ENCODE results near the gene WASF3. TPM values are rescaled to one million over a fixed set of nuclear protein-coding genes. Genes with fewer than 3 reads are reported as not detected.

WASF3 gene
- 13.0 TPM for total RNA-seq (ENCODE audit: unreplicated experiment)
- long read RNA-seq, partial matches to known transcripts: 0 of 1 reads
- long read RNA-seq, other reads (novel, unspliced or antisense): 1 of 1 reads

- H3K4me3 Mint-ChIP-seq (ENCODE audit: unreplicated experiment): peak within 1 kb of the TSS; percentile 94
- H3K27me3 Mint-ChIP-seq (ENCODE audit: unreplicated experiment): peaks cover 6% of the 10 kb centered on the region
- H3K27ac Mint-ChIP-seq (ENCODE audit: unreplicated experiment): peak within 1 kb of the TSS; percentile 61
- peaks cover 7% of the 10 kb centered on the region for H3K4me1 Mint-ChIP-seq (ENCODE audit: unreplicated experiment)
- H3K36me3 Mint-ChIP-seq (ENCODE audit: low read depth, unreplicated experiment): peaks cover 4% of the 10 kb centered on the region
- no peak for TF ChIP-seq CTCF (IDR thresholded peaks at IDR 0.05; ENCODE audit: unreplicated experiment)
- peak; percentile 96 for DNase-seq (ENCODE audit: low spot score)
- no peaks in the 10 kb centered on the region for H3K9me3 Mint-ChIP-seq (ENCODE audit: unreplicated experiment)
These were observed at the start of gene WASF3 for GRCh38 chr13:26557393-26558073. WASF3 (plus strand) TSS chr13:26557683; CDS start chr13:26642271, 84,588 bp downstream.

- Mint-ChIP-seq H3K27ac (ENCODE audit: unreplicated experiment) (no peak overlapping the region), H3K4me1 (ENCODE audit: unreplicated experiment) (no peaks in the 10 kb centered on the region), H3K36me3 (ENCODE audit: low read depth, unreplicated experiment) (peaks cover 10% of the 10 kb centered on the region), H3K9me3 (ENCODE audit: unreplicated experiment) (peaks cover 14% of the 10 kb centered on the region), H3K27me3 (ENCODE audit: unreplicated experiment) (peaks cover 4% of the 10 kb centered on the region), H3K4me3 (ENCODE audit: unreplicated experiment) (no peak overlapping the region)
- DNase-seq (ENCODE audit: low spot score): no peak
- TF ChIP-seq CTCF (IDR thresholded peaks at IDR 0.05; ENCODE audit: unreplicated experiment): no peak
These were observed 48.6 kb upstream of the WASF3 start for GRCh38 chr13:26508885-26509284.

GRCh38 chr13:26509491-26509890, 48.0 kb upstream of the WASF3 start:
- H3K9me3 Mint-ChIP-seq (ENCODE audit: unreplicated experiment): peaks cover 14% of the 10 kb centered on the region
- no peaks in the 10 kb centered on the region for H3K4me1 Mint-ChIP-seq (ENCODE audit: unreplicated experiment)
- DNase-seq (ENCODE audit: low spot score): no peak
- peaks cover 4% of the 10 kb centered on the region for H3K27me3 Mint-ChIP-seq (ENCODE audit: unreplicated experiment)
- H3K27ac Mint-ChIP-seq (ENCODE audit: unreplicated experiment): no peak overlapping the region
- H3K4me3 Mint-ChIP-seq (ENCODE audit: unreplicated experiment): no peak overlapping the region
- no peak for TF ChIP-seq CTCF (IDR thresholded peaks at IDR 0.05; ENCODE audit: unreplicated experiment)
- H3K36me3 Mint-ChIP-seq (ENCODE audit: low read depth, unreplicated experiment): peaks cover 10% of the 10 kb centered on the region

GRCh38 chr13:26513931-26514330, 43.6 kb upstream of the WASF3 start:
- Mint-ChIP-seq H3K4me3 (ENCODE audit: unreplicated experiment) (no peak overlapping the region), H3K36me3 (ENCODE audit: low read depth, unreplicated experiment) (peaks cover 5% of the 10 kb centered on the region), H3K9me3 (ENCODE audit: unreplicated experiment) (peaks cover 14% of the 10 kb centered on the region), H3K4me1 (ENCODE audit: unreplicated experiment) (peaks cover 6% of the 10 kb centered on the region), H3K27me3 (ENCODE audit: unreplicated experiment) (peaks cover 4% of the 10 kb centered on the region), H3K27ac (ENCODE audit: unreplicated experiment) (no peak overlapping the region)
- DNase-seq (ENCODE audit: low spot score): no peak
- TF ChIP-seq CTCF (IDR thresholded peaks at IDR 0.05; ENCODE audit: unreplicated experiment): no peak

- H3K9me3 Mint-ChIP-seq (ENCODE audit: unreplicated experiment): peaks cover 4% of the 10 kb centered on the region
- peaks cover 5% of the 10 kb centered on the region for H3K36me3 Mint-ChIP-seq (ENCODE audit: low read depth, unreplicated experiment)
- DNase-seq (ENCODE audit: low spot score): no peak
- peaks cover 6% of the 10 kb centered on the region for H3K4me1 Mint-ChIP-seq (ENCODE audit: unreplicated experiment)
- no peak overlapping the region for H3K27ac Mint-ChIP-seq (ENCODE audit: unreplicated experiment)
- peaks cover 4% of the 10 kb centered on the region for H3K27me3 Mint-ChIP-seq (ENCODE audit: unreplicated experiment)
- no peak overlapping the region for H3K4me3 Mint-ChIP-seq (ENCODE audit: unreplicated experiment)
- TF ChIP-seq CTCF (IDR thresholded peaks at IDR 0.05; ENCODE audit: unreplicated experiment): no peak
These were observed 41.8 kb upstream of the WASF3 start for GRCh38 chr13:26515721-26516120.
